NCI-H69 (cell line): Measurements from ENCODE around the gene PRKCE.

ENCODE experiments used
- DNase-seq: peaks from one replicate; lab custom pipeline; 2025; lab: John Stamatoyannopoulos, UW

Gene PRKCE

GRCh38 chr2:45780541-45781463 is 129.3 kb downstream of the PRKCE start:
- DNase-seq = no peak

- no peak for DNase-seq
Observed at GRCh38 chr2:45781464-45781811, 130.0 kb downstream of the PRKCE start.

GRCh38 chr2:45782436-45782835 is 131.0 kb downstream of the PRKCE start:
- DNase-seq = no peak

- DNase-seq = no peak
Observed at GRCh38 chr2:45782986-45783385, 131.5 kb downstream of the PRKCE start.

- no peak for DNase-seq
Observed at GRCh38 chr2:45786030-45786835, 134.8 kb downstream of the PRKCE start.

GRCh38 chr2:45786836-45787357 is 135.4 kb downstream of the PRKCE start:
- no peak for DNase-seq

- no peak for DNase-seq
Observed at GRCh38 chr2:45788401-45788800, 136.9 kb downstream of the PRKCE start.

GRCh38 chr2:45789317-45789716 is 137.8 kb downstream of the PRKCE start:
- no peak for DNase-seq

GRCh38 chr2:45789961-45790723 is 138.7 kb downstream of the PRKCE start:
- DNase-seq = no peak

GRCh38 chr2:45793305-45793962 is 142.0 kb downstream of the PRKCE start:
- DNase-seq = peak; percentile 56

- no peak for DNase-seq
Observed at GRCh38 chr2:45794134-45794617, 142.7 kb downstream of the PRKCE start.

GRCh38 chr2:45796500-45796899 is 145.0 kb downstream of the PRKCE start:
- DNase-seq = no peak

- DNase-seq = no peak
Observed at GRCh38 chr2:45797451-45798230, 146.2 kb downstream of the PRKCE start.

- DNase-seq = no peak
Observed at GRCh38 chr2:45799679-45800381, 148.4 kb downstream of the PRKCE start.

GRCh38 chr2:45802499-45803138 is 151.1 kb downstream of the PRKCE start:
- DNase-seq = no peak

GRCh38 chr2:45804987-45805755 is 153.7 kb downstream of the PRKCE start:
- no peak for DNase-seq

GRCh38 chr2:45806563-45807358 is 155.3 kb downstream of the PRKCE start:
- no peak for DNase-seq

GRCh38 chr2:45808294-45808800 is 156.9 kb downstream of the PRKCE start:
- DNase-seq = peak; percentile 78
